Esophagus muscularis mucosa (tissue), 2 donors: ENCODE measurements around the gene SYNGR1.

Source experiments
- POLR2A ChIP-seq: fragments of 450-650 bp; IDR thresholded peaks from one replicate; pipeline ENCODE4 v1.6.1; 2017; ENCODE audit warnings: antibody characterized with exemption, moderate library complexity, mild to moderate bottlenecking, low read depth
- POLR2AphosphoS5 ChIP-seq, 2 donors: sonication (generic); formaldehyde crosslinking; IDR thresholded peaks; one replicate each; pipeline ENCODE4 v1.6.1; 2017; ENCODE audit warnings: antibody characterized with exemption in 2 of 2

DNA sequence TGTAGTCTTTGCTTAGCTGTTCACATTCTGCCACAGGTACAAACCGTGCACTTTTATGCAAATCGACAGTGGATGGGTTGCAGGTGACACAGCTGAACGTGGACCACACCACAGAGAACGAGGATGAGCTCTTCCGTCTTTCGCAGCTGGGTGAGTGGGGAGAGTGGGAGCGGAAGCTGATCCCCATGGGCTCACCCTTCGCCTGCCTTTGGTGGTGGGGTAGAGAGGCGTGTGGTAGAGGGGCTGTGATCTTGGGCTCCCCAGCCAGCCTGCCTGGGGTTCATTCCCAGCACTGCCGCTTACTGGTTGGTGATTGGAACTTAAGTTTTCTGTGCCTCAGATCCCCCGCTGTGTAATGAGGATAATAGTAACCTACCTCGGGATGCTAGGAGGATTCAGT lies 68.9 kb downstream of the SYNGR1 start:
- TF ChIP-seq POLR2AphosphoS5 (IDR thresholded peaks at IDR 0.05) (no peak), POLR2A (no peak)
